ENCODE measurements around the gene KRT86.

- TF ChIP-seq CTCF (IDR thresholded peaks at IDR 0.05) = no peak
- no peak for TF ChIP-seq POLR2AphosphoS5 (IDR thresholded peaks at IDR 0.05)
- no peak for TF ChIP-seq EP300 (IDR thresholded peaks at IDR 0.05; ENCODE audit: low read depth)
- no peak for TF ChIP-seq POLR2A (IDR thresholded peaks at IDR 0.05)
These were observed 81.8 kb downstream of the KRT86 start for GRCh38 chr12:52356031-52356761.

All from transverse colon (tissue), 4 donors.